ENCODE measurements around the gene L3MBTL1.
"Not testable (repeated sequence)": the region's sequence is repeated elsewhere in the genome, so short reads cannot be mapped to it uniquely, and the experiment has no call there.

Gene L3MBTL1

DNA sequence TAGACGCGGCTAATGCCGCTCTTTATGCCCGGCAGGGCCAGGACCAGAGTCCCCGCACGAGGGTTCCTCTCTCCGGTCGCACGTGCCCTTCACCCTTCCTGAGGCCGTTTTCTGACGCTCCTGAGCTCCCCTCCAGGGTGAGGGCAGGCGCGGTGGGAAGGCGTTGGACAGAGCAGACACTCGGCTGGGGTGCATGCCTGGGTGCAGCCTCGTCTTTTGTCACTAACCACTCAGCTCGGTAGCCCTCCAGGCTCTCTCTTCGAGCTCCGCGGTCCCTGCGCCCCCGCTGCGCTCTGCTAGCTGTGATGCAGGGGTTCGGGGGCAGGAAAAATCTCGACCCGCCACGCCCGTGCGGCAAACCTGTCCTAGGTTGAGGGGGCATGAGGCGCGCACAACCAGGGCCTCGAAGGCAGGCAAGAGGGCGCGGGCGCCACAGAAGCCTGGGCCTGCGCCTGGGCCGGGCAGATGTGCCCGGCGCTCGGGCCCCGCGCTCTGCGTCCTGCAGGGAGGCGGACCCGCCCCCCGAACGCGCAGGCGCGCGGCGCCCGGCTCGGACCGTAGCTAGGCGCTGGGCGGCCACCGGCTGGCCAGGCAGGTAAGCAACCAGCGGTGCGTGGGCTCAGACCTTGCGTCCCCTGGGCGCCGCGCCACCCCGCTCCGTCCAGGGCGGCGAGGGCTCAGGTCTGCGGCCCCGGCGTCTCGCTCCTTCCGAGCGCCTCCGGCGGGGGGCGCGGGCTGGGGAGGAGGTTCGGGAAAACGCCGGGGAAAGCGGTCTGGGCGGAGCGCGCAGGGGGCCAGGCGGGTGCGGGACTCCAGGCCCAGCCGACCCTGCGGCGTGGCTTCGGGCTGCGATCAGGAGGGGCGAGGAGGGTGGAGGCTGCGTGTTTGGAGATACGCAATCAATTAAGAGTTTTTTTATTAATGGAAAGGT is at the start of gene L3MBTL1:
TSS of gene L3MBTL1 (plus strand) at position 548 of the 931 bp plus-strand sequence. CDS start 5,807 bp downstream, outside the sequence.
- no peak for DNase-seq (ENCODE audit: low read depth)

DNA sequence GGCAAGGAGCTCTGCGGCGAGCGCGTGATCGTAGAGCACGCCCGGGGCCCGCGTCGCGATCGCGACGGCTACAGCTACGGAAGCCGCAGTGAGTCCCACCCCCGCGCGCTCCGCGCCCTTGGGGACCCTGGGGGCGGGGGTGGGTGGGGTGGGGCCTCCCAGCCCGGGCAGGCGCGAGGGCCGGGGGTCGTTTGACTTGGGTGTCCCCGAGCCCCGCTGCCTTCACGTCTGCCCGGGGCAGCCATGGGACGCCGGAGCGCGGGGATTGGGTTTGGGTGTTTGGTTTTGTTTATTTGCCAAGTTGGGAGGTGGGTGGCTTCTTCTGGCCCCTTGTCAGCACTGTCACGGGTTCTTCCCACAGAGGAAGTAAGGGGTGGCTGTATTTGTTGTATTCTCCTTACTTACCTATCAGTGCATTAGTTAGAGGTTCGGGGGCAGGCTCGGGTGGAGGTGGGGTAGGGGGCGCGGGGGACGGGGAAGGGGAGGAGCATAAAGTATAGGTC is 49.0 kb upstream of the L3MBTL1 start:
- DNase-seq (ENCODE audit: low read depth): no peak

DNA sequence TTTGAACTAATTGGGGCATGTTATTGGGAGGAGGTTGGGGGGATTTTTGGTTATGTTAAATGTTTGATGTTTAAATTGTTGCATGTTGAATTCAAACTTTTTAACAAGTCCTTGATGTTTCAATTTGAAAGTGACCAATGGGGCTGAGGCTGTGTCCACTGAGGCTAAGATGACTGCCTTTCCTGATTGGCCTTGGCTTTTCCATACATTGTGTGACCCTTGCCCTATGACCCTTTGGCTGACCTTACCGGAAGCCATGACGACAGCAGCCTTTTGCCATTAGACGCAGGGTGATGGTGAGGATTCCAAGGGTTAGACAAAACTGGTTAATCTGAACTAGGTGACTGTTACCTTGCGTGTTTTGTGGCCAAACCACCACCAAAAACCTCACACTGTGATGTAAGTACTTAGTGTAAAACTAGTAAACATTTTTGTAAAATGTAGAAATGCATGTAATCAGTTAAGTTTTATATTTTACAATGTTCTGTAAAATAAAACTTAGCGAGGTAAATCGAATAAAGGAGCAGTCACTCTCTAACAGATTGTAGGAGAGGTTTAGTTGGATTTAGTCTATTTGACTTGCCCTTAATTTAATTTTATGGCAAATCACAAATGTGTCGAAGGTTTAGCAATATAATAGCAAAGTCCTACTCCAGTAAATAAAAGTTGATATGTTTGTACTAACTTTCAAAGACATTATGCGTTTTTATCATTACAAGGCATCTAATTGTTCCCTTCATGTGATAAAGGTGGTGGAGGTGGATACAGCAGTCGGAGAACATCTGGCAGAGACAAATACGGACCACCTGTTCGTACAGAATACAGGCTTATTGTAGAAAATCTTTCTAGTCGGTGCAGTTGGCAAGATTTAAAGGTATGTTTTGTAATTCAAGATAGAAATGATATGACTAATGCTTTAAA is 48.2 kb upstream of the L3MBTL1 start:
- DNase-seq (ENCODE audit: low read depth): no peak

DNA sequence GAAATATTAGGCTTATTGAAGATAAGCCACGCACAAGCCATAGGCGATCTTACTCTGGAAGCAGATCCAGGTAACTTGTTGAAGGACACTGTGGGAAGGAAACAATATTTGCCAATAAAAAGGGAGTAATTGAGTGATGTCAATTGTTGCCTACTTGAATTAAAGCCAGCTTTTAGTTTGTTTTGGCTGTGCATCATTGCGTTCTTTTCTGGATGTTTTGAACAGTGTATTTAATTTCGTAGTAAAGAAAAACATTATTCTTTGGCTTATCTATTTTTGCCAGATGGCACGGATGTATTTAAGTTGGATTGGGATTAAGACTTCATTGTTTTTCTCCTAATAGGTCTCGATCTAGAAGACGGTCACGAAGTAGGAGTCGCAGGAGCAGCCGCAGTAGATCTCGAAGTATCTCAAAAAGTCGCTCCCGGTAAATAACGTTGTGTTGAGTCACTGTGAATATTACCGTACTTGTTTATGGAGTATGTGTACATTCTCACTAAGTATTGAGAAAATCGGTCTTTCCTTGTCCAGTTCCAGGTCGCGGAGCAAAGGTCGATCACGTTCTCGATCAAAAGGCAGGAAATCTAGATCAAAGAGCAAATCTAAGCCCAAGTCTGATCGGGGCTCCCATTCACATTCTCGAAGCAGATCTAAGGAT is 47.2 kb upstream of the L3MBTL1 start:
- no peak for DNase-seq (ENCODE audit: low read depth)

DNA sequence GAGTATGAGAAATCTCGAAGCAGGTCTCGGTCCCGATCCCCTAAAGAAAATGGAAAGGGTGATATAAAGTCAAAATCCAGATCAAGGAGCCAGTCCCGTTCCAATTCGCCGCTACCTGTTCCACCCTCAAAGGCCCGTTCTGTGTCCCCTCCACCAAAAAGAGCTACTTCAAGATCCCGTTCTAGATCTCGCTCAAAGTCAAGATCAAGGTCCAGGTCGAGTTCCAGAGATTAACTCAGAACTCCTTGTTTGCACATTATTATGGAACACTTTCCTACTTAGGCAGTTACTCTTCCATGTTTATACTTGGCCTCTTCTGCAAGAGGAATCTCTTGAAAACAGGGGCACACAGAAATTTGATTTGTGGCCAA is 46.7 kb upstream of the L3MBTL1 start:
- no peak for DNase-seq (ENCODE audit: low read depth)

DNA sequence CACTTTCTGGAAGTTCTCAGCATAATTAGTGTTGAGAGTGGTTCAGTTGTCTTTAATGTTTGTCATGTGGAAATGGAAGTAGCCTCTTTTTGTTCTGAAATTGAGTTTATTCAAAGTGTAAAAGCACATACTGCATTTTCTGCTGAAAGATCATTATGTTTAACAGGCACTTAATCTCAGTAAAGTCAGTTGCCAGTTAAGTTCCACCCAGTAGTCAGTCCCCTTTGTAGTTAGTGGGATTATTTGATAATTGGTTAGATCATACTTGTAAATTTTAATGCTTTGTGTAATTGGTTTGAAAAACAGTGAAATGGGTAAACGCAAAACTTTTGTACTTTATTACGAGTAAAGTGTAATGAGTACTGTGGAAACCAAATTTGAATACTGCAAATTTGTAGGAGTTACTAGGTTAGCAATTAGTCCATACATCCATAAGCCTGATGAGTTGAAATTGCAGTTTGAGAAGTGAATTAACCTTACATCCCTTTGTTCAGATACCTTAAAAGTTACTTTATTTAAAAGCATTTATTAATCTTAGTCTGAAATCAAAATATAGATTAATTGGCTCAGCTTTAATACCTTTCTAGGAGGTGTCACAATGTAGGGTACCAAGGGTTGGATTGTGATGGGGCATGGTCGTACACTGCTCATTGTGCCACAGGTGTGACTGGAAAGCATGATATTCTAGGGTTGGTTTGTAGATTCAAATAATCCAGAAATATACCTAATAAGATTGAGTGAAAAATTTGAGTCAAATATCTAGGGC is 45.4 kb upstream of the L3MBTL1 start:
- no peak for DNase-seq (ENCODE audit: low read depth)

DNA sequence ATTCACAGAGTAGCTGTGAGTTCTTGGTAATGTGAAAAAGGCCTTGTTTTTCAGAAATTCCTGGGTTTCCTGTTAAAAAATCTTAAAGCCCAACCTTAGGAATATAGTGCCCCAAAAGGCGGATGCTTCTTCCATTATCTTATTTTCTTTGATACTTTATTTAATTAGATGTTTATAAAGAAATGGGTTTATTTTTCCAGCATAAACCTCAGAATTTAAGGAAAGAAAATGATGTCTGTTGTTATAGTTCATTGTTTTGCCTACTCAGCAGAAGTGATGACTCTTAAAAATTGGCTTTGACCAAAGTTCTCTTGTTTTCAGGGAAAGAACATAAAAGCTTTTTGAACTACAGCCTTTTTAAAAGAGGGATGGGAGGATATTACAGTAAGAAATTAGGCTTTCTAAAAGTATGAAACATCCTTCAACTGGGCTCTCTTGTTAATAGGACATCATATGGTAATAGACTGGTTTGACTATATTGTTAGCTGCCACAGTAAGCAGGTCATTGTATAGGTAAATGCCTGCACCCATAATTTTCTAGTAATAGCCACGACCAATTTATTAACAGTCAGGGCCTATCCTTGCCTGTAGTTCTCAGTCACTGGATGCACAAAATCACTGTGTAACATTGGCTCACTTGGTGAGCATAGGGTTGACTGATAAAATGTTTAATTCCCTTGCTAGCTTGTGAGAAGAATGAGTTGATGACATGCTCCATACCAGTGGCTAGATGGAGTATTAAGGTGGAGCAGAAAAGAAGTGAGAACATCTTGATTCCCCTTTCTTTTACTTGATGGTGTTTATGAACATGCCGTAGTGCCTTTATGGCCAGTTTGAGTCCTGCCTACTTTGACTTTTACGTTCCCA is 44.6 kb upstream of the L3MBTL1 start:
- no peak for DNase-seq (ENCODE audit: low read depth)

DNA sequence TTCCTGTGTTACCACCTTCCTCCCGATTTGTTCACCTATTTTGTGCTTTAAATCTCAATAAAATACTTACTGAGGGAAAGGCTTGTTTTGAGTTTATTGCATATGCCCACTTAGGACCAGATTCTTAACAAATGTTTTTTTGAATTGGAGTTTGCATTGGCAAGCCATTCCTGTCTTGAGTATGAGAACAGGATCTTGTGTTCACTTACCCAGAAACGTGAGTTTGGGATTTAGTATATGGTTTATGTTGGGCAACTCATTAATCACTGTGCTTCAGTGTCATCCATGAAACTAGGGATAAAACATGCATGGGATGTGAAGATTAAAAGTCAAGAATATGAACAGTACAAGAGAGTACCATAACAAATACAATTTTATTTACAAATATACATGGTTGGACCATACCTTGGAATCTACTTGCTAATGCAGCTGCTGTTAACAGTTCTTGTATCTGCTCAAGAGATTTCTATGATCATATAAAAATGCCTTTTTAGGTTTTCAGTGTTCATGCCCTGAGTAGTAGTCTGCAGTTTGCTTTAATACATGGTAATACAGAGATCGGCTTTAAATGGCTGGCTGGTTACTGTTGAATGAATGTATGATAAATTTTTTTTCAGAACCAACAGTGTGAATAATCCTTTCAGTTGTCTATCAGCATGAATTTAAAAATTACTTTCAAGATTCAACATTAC is 43.8 kb upstream of the L3MBTL1 start:
- DNase-seq (ENCODE audit: low read depth): no peak

DNA sequence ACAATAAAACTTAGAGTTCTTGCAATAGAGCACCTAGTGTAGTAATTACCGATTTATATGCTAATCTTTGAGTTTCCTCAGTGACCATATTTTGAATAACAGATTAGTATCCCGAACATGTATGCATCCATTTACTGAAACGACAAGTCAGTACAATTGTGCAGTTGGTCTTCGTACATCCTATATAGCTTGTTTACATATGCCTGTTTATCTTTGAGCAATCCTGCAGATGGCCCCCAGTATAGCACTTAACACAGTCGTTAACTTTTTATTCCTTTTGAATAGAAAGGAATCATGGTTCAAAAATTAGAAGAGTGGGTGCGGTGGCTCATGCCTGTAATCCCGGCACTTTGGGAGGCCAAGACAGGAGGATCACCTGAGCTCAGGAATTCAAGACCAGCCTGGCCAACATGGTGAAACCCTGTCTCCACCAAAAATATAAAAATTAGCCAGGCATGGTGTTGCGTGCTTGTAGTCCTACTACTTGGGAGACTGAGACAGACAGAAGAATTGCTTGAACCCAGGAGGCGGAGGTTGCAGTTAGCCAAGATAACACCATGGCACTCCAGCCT is 43.2 kb upstream of the L3MBTL1 start:
- DNase-seq (ENCODE audit: low read depth): no peak

DNA sequence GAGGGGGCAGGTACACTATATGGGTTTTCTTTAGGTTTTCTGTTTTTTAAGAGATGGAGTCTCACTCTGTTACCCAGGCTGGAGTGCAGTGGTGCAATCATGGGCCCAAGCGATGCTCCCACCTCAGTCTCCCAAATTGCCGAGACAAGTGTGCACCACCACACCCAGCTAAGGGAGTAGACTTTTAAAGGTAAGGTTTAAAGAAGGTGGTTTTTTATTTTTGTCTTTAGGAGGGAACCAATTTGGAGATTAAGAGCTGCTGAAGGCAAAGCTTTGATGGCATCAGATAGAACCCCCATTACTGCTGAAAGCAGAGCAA is 41.9 kb upstream of the L3MBTL1 start:
- DNase-seq (ENCODE audit: low read depth): no peak

DNA sequence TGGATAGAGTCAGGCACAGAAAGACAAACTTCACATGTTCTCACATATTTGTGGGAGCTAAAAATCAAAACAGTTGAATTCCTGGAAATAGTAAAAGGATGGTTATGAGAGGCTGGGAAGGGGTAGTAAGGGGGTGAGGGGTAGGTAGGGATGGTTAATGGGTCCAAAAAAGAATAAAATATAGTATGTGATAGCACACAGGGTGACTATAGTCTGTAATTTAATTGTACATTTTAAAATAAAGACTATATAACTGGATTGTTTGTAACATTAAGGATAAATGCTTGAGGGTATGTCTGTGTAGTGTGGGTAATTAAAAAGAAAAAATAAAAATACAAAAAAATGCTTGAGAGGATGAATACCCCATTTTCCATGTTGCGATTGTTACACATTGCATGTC is 39.9 kb upstream of the L3MBTL1 start:
- no peak for DNase-seq (ENCODE audit: low read depth)

DNA sequence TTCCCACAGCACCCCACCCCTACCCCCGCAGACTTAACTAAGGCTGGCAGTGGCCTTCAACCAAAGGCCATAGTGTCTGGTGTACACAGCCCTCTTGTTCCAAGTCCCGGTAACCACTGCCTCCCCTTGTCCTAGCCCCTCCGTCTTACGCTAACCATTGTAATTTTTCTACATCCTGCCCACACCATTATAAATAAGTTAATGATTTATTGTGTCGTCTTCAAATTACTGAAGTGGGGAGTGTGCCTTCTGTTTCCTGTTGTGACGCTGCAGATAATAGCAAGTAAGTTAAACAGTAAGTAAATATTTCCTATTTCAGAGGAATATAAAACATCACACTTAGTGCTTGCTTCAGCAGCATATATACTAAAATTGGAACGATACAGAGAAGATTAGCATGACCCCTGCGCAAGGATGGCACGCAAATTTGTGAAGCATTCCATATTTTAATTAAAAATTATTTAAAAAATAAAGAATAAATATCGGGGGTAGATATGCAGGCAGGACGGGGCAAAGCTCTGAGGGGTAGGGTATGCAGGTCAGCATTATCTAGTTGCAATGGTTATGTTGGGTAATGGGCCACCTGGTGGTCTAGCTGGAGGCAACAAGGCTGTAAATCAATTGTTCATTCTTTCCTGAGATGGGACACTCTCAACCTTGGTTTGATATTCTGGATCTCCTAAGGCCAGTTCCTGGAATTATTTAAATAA is 34.7 kb upstream of the L3MBTL1 start:
- DNase-seq (ENCODE audit: low read depth): no peak

DNA sequence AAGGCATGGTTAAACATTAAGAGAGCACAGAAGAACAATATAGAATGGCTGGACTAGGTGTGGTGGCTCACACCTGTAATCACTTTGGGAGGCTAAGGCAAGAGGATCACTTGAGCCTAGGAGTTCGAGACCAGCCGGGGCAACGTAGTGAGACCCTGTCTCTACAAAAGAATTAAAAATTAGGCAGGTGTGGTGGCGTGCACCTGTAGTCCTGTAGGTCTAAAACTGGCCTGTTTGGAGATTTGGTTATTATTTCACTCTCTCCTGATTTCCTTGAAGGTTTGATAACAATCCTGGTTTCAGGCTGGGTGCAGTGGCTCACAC is 34.2 kb upstream of the L3MBTL1 start:
- DNase-seq (ENCODE audit: low read depth): no peak

DNA sequence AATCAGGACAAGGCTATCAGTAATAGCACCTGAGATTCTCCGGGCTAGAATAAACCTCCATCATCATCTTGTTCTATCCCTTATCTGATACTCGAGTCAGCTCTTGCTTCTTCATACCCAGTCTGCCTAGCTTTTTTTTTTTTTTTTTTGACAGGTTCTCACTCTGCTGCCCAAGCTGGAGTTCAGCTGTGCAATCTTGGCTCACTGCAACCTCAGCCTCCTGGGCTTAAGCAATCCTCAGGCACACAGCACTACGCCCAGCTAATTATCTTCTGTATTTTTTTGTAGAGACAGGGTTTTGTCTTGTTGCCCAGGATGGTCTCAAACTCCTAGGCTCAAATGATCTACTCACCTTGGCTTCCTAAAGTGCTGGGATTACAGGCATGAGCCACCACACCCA is 30.3 kb upstream of the L3MBTL1 start:
- DNase-seq (ENCODE audit: low read depth): no peak

DNA sequence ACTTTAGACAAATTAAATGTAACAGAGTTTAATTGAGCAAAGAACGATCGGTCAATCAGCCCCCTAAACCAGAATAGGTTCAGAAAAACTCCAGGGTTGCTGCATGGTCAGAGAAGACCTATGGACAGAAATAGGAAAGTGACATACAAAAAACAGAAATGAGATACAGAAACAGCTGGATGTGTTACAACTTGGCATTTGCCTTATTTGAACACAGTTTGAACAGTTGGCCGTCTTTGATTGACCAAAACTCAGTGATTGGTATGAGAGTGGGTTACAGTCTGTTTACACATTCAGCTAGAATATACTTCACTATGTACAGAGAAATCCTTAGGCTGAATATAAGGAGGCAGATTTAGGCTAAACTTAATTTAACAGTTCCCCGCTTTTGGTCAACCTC is 29.9 kb upstream of the L3MBTL1 start:
- DNase-seq (ENCODE audit: low read depth): no peak

DNA sequence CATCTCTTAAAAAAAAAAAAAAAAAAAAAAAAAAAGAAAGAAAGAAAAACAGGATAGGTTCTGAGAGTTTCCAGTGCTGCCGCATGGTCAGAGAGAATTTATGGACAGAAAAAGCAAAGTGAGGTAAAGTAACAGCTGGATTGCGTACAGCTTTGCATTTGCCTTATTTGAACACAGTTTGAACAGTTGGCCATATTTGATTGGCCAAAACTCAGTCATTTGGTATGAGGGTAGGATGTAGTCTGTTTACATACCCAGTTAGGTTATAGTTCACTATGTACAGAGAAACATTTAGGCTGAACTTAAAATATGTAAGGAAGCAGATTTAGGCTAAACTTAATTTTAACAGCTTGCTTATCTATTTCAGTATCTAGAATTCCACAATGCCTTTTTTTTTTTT is 17.5 kb upstream of the L3MBTL1 start:
- DNase-seq (ENCODE audit: low read depth): no peak

DNA sequence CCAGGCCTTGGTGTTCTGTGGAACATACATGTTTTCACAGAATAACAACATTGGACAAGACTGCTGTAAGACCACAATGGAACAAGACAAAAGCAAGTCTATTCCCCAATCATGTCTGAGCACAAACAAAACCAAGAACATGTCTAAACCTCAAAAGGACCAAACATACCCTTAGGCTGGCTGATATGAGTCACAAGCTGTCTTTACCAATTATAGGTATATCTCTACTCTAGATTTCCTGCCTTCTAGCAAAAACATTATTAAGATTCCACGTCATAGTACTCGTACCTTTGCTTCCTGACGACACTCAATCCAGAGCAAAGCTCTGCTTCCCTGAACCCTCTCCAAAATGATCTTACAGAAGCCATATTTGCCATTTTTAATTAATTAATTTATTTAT is 15.4 kb upstream of the L3MBTL1 start:
- DNase-seq (ENCODE audit: low read depth): no peak

DNA sequence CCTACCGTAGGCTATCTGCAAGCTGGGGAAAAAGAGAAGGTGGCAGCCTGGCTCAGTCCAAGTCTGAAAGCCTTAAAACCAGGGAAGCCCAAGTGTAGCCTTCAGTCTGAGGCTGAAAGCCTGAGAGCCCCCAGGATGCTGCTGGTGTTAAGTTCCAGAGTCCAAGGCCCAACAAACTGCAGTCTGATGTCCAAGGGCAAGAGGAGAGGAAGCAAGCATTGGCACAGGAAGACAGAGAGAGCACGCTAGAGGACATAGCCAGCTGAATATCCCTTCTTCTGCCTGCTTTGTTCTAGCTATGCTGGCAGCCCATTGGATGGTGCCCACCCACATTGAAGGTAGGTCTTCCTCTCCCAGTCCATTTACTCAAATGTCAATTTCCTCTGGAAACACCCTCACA is 12.1 kb upstream of the L3MBTL1 start:
- no peak for DNase-seq (ENCODE audit: low read depth)

DNA sequence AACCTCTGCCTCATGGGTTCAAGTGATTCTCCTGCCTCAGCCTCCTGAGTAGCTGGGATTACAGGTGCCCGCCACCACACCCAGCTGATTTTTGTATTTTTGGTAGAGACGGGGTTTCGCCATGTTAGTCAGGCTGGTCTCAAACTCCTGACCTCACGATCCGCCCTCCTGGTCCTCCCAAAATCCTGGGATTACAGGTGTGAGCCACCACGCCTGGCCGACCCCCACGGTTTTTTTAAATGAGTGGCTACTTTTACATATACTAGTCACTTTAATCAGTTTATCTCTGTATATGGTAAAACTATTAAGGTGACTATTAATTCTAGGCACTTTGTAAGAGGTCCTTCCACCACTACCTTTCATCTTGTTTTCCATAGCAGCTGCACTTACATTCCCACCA is 5.5 kb upstream of the L3MBTL1 start:
- DNase-seq (ENCODE audit: low read depth): not testable (repeated sequence)

Measured in fibroblast of the conjunctiva (primary cell).